IPS-20b (cell line): Measurements from ENCODE around the gene LCTL.

Experiments
- H3K27ac ChIP-seq: one replicate; pipeline ENCODE4 v1.5.1; 2013; ENCODE audit warnings: low read length
- H3K27me3 ChIP-seq: 2 replicates; pipeline ENCODE4 v1.6.1; 2013; ENCODE audit warnings: mild to moderate bottlenecking, low read length, inconsistent platforms; ENCODE audit not compliant: insufficient read depth
- H3K36me3 ChIP-seq: 2 replicates; pipeline ENCODE4 v1.6.1; 2013; ENCODE audit warnings: low read depth, mild to moderate bottlenecking, inconsistent platforms, low read length, moderate library complexity; ENCODE audit not compliant: insufficient read depth
- H3K4me1 ChIP-seq: 2 replicates; pipeline ENCODE4 v1.6.1; 2013; ENCODE audit warnings: mild to moderate bottlenecking, control low read depth, inconsistent platforms, low read length, moderate library complexity; ENCODE audit not compliant: insufficient read depth
- H3K4me3 ChIP-seq: 2 replicates; pipeline ENCODE4 v1.5.1; 2013; ENCODE audit warnings: mild to moderate bottlenecking, low read length, inconsistent platforms
- H3K9ac ChIP-seq: 2 replicates; pipeline ENCODE4 v1.6.1; 2013; ENCODE audit warnings: low read depth, mild to moderate bottlenecking, inconsistent platforms, low read length, moderate library complexity
- H3K9me3 ChIP-seq: 2 replicates; pipeline ENCODE4 v1.6.1; 2013; ENCODE audit warnings: mild to moderate bottlenecking, low read depth, low read length, inconsistent platforms; ENCODE audit not compliant: insufficient read depth

The LCTL gene

GRCh38 chr15:66573348-66573718 lies 7.5 kb upstream of the LCTL start:
- Histone ChIP-seq H3K4me3 (no peak overlapping the region), H3K4me1 (no peaks in the 10 kb centered on the region), H3K27me3 (no peaks in the 10 kb centered on the region), H3K9me3 (no peaks in the 10 kb centered on the region), H3K27ac (no peak overlapping the region), H3K36me3 (no peaks in the 10 kb centered on the region), H3K9ac (no peak overlapping the region)

GRCh38 chr15:66572146-66572545 lies 6.3 kb upstream of the LCTL start:
- no peaks in the 10 kb centered on the region for H3K27me3 ChIP-seq
- H3K9ac ChIP-seq, result no peak overlapping the region
- no peaks in the 10 kb centered on the region for H3K4me1 ChIP-seq
- no peaks in the 10 kb centered on the region for H3K9me3 ChIP-seq
- H3K36me3 ChIP-seq, result no peaks in the 10 kb centered on the region
- H3K4me3 ChIP-seq, result no peak overlapping the region
- no peak overlapping the region for H3K27ac ChIP-seq

GRCh38 chr15:66570842-66571478 lies 5.2 kb upstream of the LCTL start:
- Histone ChIP-seq H3K27me3 (no peaks in the 10 kb centered on the region), H3K36me3 (no peaks in the 10 kb centered on the region), H3K9ac (no peak overlapping the region), H3K4me1 (peaks cover 6% of the 10 kb centered on the region), H3K9me3 (no peaks in the 10 kb centered on the region), H3K4me3 (no peak overlapping the region), H3K27ac (no peak overlapping the region)

- H3K9me3 ChIP-seq, result no peaks in the 10 kb centered on the region
- no peak overlapping the region for H3K27ac ChIP-seq
- no peak overlapping the region for H3K4me3 ChIP-seq
- no peak overlapping the region for H3K9ac ChIP-seq
- no peaks in the 10 kb centered on the region for H3K36me3 ChIP-seq
- peaks cover 10% of the 10 kb centered on the region for H3K4me1 ChIP-seq
- H3K27me3 ChIP-seq, result no peaks in the 10 kb centered on the region
Measured at GRCh38 chr15:66570327-66570726, 4.5 kb upstream of the LCTL start.

- Histone ChIP-seq H3K4me3 (no peak overlapping the region), H3K27ac (no peak overlapping the region), H3K9me3 (no peaks in the 10 kb centered on the region), H3K27me3 (no peaks in the 10 kb centered on the region), H3K4me1 (peaks cover 17% of the 10 kb centered on the region), H3K9ac (no peak overlapping the region), H3K36me3 (no peaks in the 10 kb centered on the region)
Measured at GRCh38 chr15:66569461-66570137, 3.8 kb upstream of the LCTL start.

- no peak overlapping the region for H3K9ac ChIP-seq
- H3K4me3 ChIP-seq, result no peak overlapping the region
- no peaks in the 10 kb centered on the region for H3K27me3 ChIP-seq
- H3K36me3 ChIP-seq, result no peaks in the 10 kb centered on the region
- H3K4me1 ChIP-seq, result peaks cover 20% of the 10 kb centered on the region
- no peak overlapping the region for H3K27ac ChIP-seq
- no peaks in the 10 kb centered on the region for H3K9me3 ChIP-seq
Measured at GRCh38 chr15:66567897-66568296, 2.1 kb upstream of the LCTL start.

- H3K9me3 ChIP-seq, result no peaks in the 10 kb centered on the region
- H3K9ac ChIP-seq, result no peak overlapping the region
- H3K4me3 ChIP-seq, result no peak overlapping the region
- peaks cover 20% of the 10 kb centered on the region for H3K4me1 ChIP-seq
- no peaks in the 10 kb centered on the region for H3K36me3 ChIP-seq
- H3K27ac ChIP-seq, result no peak overlapping the region
- no peaks in the 10 kb centered on the region for H3K27me3 ChIP-seq
Measured at GRCh38 chr15:66566963-66567531, 1.2 kb upstream of the LCTL start.

GRCh38 chr15:66565141-66565641 lies 607 bp downstream of the LCTL start:
- Histone ChIP-seq H3K9ac (peak overlapping the region; percentile 71; the same call in 1 of the 2 replicates), H3K36me3 (no peaks in the 10 kb centered on the region), H3K27ac (peak overlapping the region; percentile 28), H3K4me1 (peaks cover 20% of the 10 kb centered on the region), H3K27me3 (no peaks in the 10 kb centered on the region), H3K9me3 (no peaks in the 10 kb centered on the region), H3K4me3 (peak overlapping the region; percentile 61; the same call in 1 of the 2 replicates)

GRCh38 chr15:66564136-66565041 lies 1.4 kb downstream of the LCTL start:
- Histone ChIP-seq H3K4me3 (no peak overlapping the region), H3K27ac (no peak overlapping the region), H3K27me3 (no peaks in the 10 kb centered on the region), H3K9ac (peak overlapping the region; percentile 71; the same call in 1 of the 2 replicates), H3K4me1 (peaks cover 20% of the 10 kb centered on the region), H3K36me3 (no peaks in the 10 kb centered on the region), H3K9me3 (no peaks in the 10 kb centered on the region)

GRCh38 chr15:66563566-66564110 lies 2.2 kb downstream of the LCTL start:
- Histone ChIP-seq H3K4me1 (peaks cover 20% of the 10 kb centered on the region), H3K4me3 (no peak overlapping the region), H3K9ac (no peak overlapping the region), H3K9me3 (no peaks in the 10 kb centered on the region), H3K27ac (no peak overlapping the region), H3K27me3 (no peaks in the 10 kb centered on the region), H3K36me3 (no peaks in the 10 kb centered on the region)

- Histone ChIP-seq H3K36me3 (no peaks in the 10 kb centered on the region), H3K4me1 (peaks cover 20% of the 10 kb centered on the region), H3K27ac (no peak overlapping the region), H3K9ac (no peak overlapping the region), H3K27me3 (no peaks in the 10 kb centered on the region), H3K4me3 (no peak overlapping the region), H3K9me3 (no peaks in the 10 kb centered on the region)
Measured at GRCh38 chr15:66563126-66563525, 2.7 kb downstream of the LCTL start.
